SW480 (cell line): ENCODE measurements around the gene KRT6B.
"Not testable (repeated sequence)": the region's sequence is repeated elsewhere in the genome, so short reads cannot be mapped to it uniquely, and the experiment has no call there.

Source experiments
- DNase-seq: peaks from one replicate; pipeline ENCODE4 v3.0.0-alpha.2; 2016; ENCODE audit warnings: low spot score

The KRT6B gene

GRCh38 chr12:52413202-52413601, 38.7 kb downstream of the KRT6B start:
- DNase-seq = no peak

GRCh38 chr12:52411815-52412214, 40.1 kb downstream of the KRT6B start:
- DNase-seq = no peak

- DNase-seq = not testable (repeated sequence)
Measured at GRCh38 chr12:52410589-52411248, 41.2 kb downstream of the KRT6B start.

- DNase-seq = no peak
Measured at GRCh38 chr12:52407918-52408317, 44.0 kb downstream of the KRT6B start.

GRCh38 chr12:52405922-52406385, 46.0 kb downstream of the KRT6B start, which contains the start of gene KRT82:
Gene KRT82 (minus strand): TSS chr12:52406335. CDS start chr12:52406277, 58 bp downstream.
- DNase-seq = no peak

- no peak for DNase-seq
Measured at GRCh38 chr12:52404951-52405350, 47.0 kb downstream of the KRT6B start.

GRCh38 chr12:52403561-52403960, 48.4 kb downstream of the KRT6B start:
- no peak for DNase-seq

- DNase-seq = no peak
Measured at GRCh38 chr12:52402873-52403540, 48.9 kb downstream of the KRT6B start.

- no peak for DNase-seq
Measured at GRCh38 chr12:52402377-52402776, 49.6 kb downstream of the KRT6B start.

- DNase-seq = no peak
Measured at GRCh38 chr12:52401926-52402325, 50.0 kb downstream of the KRT6B start.

GRCh38 chr12:52401526-52401925, 50.4 kb downstream of the KRT6B start:
- DNase-seq = no peak

- DNase-seq = no peak
Measured at GRCh38 chr12:52400906-52401305, 51.0 kb downstream of the KRT6B start.

GRCh38 chr12:52399756-52400155, 52.2 kb downstream of the KRT6B start:
- DNase-seq = no peak

GRCh38 chr12:52398176-52398575, 53.8 kb downstream of the KRT6B start:
- no peak for DNase-seq

- DNase-seq = no peak
Measured at GRCh38 chr12:52396656-52397055, 55.3 kb downstream of the KRT6B start.
